K562 (cell line): Measurements from ENCODE around the gene SOBP. TPM values are rescaled to one million over a fixed set of nuclear protein-coding genes. Genes with fewer than 3 reads are reported as not detected.

Experiments
- ATAC-seq: fragments of 200-7000 bp; cut with Tn5 transposase; 3 replicates; pipeline ENCODE4 v1.9.1; 2020; ENCODE audit warnings: moderate library complexity
- BruUV-seq: library from RNA; stranded (reverse); fragments of 400-500 nt; replicated peaks from 2 replicates; lab custom pipeline; 2021; lab: Mats Ljungman, UMichigan
- CTCF ChIA-PET: fragments of 300-600 bp; formaldehyde crosslinking; extraction: SDS; loops from one replicate; lab custom pipeline; 2021; ENCODE audit warnings: low intra/inter-chr PET ratio; lab: Yijun Ruan, JAX
- POLR2A ChIA-PET: fragments of 300-600, 350-650 bp; sonication (Branson Sonifier 250); formaldehyde crosslinking; extraction: SDS; loops from one replicate; lab custom pipeline; 2021; ENCODE audit warnings: antibody characterized with exemption, inconsistent platforms; lab: Yijun Ruan, JAX
- DNase-seq, 4 experiments: peaks; one replicate each; pipeline versions ENCODE4 v3.0.0 to v3.0.0-alpha.2; 2011 to 2018; ENCODE audit warnings: low spot score in 3 of 4, mixed read lengths in 3 of 4; ENCODE audit errors: extremely low read depth in 1 of 4
- FAIRE-seq: peaks from 2 replicates; lab custom pipeline; 2011; peaks lifted over from hg19 to GRCh38; lab: Jason Lieb, UNC
- H2AFZ ChIP-seq: 2 replicates; pipeline ENCODE4 v1.6.0; 2011; ENCODE audit warnings: low read depth, low read length, control low read depth, inconsistent platforms
- H3K27ac ChIP-seq: fragments of 200-600 bp; 3 replicates; pipeline ENCODE4 v1.8.0; 2011; ENCODE audit warnings: low read depth, mild to moderate bottlenecking, control low read depth, inconsistent platforms, low read length, moderate library complexity, mixed read lengths; ENCODE audit errors: extremely low read depth
- H3K27me3 ChIP-seq, 2 experiments: fragments of 300-600 bp in 1 of 2; 2 replicates in 1 of 2; 3 replicates in 1 of 2; pipeline versions ENCODE4 v1.6.0 to v1.8.0; 2011; ENCODE audit warnings: inconsistent platforms in 2 of 2, low read length in 2 of 2, mild to moderate bottlenecking in 1 of 2, mixed read lengths in 1 of 2, moderate library complexity in 1 of 2; ENCODE audit not compliant: control insufficient read depth in 2 of 2, insufficient read depth in 2 of 2
- H3K36me3 ChIP-seq: fragments of 300-600 bp; 3 replicates; pipeline ENCODE4 v1.8.0; 2011; ENCODE audit warnings: mild to moderate bottlenecking, low read length, inconsistent platforms; ENCODE audit not compliant: control insufficient read depth, insufficient read depth
- H3K4me1 ChIP-seq, 2 experiments: fragments of 200-600 bp in 1 of 2; replicated peaks in 1 of 2; 2 replicates in 1 of 2; 3 replicates in 1 of 2; pipeline versions ENCODE4 v1.5.1 to v1.8.0; 2011; ENCODE audit warnings: inconsistent platforms in 2 of 2, low read length in 2 of 2, mild to moderate bottlenecking in 1 of 2, mixed read lengths in 1 of 2, moderate library complexity in 1 of 2; ENCODE audit not compliant: control insufficient read depth in 2 of 2, insufficient read depth in 2 of 2
- H3K4me2 ChIP-seq: 2 replicates; pipeline ENCODE4 v1.6.1; 2011; ENCODE audit warnings: low read length, control low read depth, inconsistent platforms, mixed read lengths; ENCODE audit not compliant: insufficient read depth
- H3K4me3 ChIP-seq: fragments of 200-600 bp; sonication (generic), shearing (Covaris generic); 2 replicates; pipeline ENCODE4 v1.5.1; 2016; ENCODE audit warnings: control low read depth, inconsistent platforms
- H3K79me2 ChIP-seq: fragments of 200-600 bp; 3 replicates; pipeline ENCODE4 v1.8.0; 2011; ENCODE audit warnings: low read length, inconsistent platforms; ENCODE audit not compliant: control insufficient read depth, insufficient read depth
- H3K9ac ChIP-seq, 2 experiments: 2 replicates each; pipeline versions ENCODE4 v1.6.0 to v1.6.1; 2011; ENCODE audit warnings: low read depth in 2 of 2, low read length in 2 of 2, control low read depth in 1 of 2, inconsistent platforms in 1 of 2, mild to moderate bottlenecking in 1 of 2, mixed read lengths in 1 of 2; ENCODE audit not compliant: insufficient read depth in 1 of 2
- H3K9me1 ChIP-seq: one replicate; pipeline ENCODE4 v1.6.0; 2011; ENCODE audit warnings: inconsistent platforms, mild to moderate bottlenecking, low read length, moderate library complexity; ENCODE audit not compliant: control insufficient read depth, insufficient read depth
- H3K9me3 ChIP-seq: replicated peaks from 2 replicates; pipeline ENCODE4 v1.5.1; 2011; ENCODE audit warnings: low read depth, low read length, inconsistent platforms; ENCODE audit not compliant: control insufficient read depth, insufficient read depth
- H4K20me1 ChIP-seq: replicated peaks from 2 replicates; pipeline ENCODE4 v1.6.1; 2011; ENCODE audit warnings: low read length, inconsistent platforms, mixed read lengths; ENCODE audit not compliant: control insufficient read depth, insufficient read depth
- HINFP ChIP-seq: fragments of 450-650 bp; conservative IDR thresholded peaks from 2 replicates; pipeline ENCODE4 v1.6.1; 2016; ENCODE audit warnings: missing genetic modification characterization, low read depth, mild to moderate bottlenecking, control low read depth, missing compliant biosample characterization
- NFIX ChIP-seq: fragments of 250-450 bp; sonication (Bioruptor Pico); IDR thresholded peaks from 2 replicates; pipeline ENCODE4 v1.4.0; 2020; ENCODE audit warnings: low read depth, mild to moderate bottlenecking, moderate library complexity
- NR4A1 ChIP-seq, 2 experiments: fragments of 250-450 bp in 1 of 2; fragments of 450-650 bp in 1 of 2; sonication (Bioruptor Pico) in 1 of 2; IDR thresholded peaks; 2 replicates each; pipeline versions ENCODE4 v1.4.0 to v1.6.1; 2016 to 2020; ENCODE audit warnings: mild to moderate bottlenecking in 2 of 2, missing compliant biosample characterization in 1 of 2, missing genetic modification characterization in 1 of 2, moderate library complexity in 1 of 2
- SMAD1 ChIP-seq: fragments of 150-350 bp; IDR thresholded peaks from 2 replicates; pipeline ENCODE4 v1.6.1; 2014; ENCODE audit warnings: low read length, low read depth; ENCODE audit not compliant: partially characterized antibody
- SMAD4 ChIP-seq: fragments of 250-450 bp; sonication (Bioruptor Pico); conservative IDR thresholded peaks from 2 replicates; pipeline ENCODE4 v1.8.0; 2021; ENCODE audit warnings: inconsistent platforms, mild to moderate bottlenecking, moderate library complexity
- SUPT5H ChIP-seq: fragments of 450-650 bp; IDR thresholded peaks from 2 replicates; pipeline ENCODE4 v1.6.1; 2016
- U2AF2 ChIP-seq: fragments of 200-400 bp; formaldehyde crosslinking; optimal IDR thresholded peaks from 2 replicates; pipeline ENCODE3; 2017; ENCODE audit warnings: low read depth, mild to moderate bottlenecking, low read length
- ZBTB2 ChIP-seq: fragments of 450-650 bp; IDR thresholded peaks from 2 replicates; pipeline ENCODE4 v1.6.1; 2016; ENCODE audit warnings: antibody characterized with exemption
- ZC3H4 ChIP-seq: sonication (generic); formaldehyde crosslinking; IDR thresholded peaks from 2 replicates; pipeline ENCODE4 v1.9.0; 2021; ENCODE audit warnings: missing genetic modification reagents, borderline replicate concordance
- WGBS: fragments of 100-300 bp; shearing (Covaris generic); methylation state at CpG from one replicate; pipeline ENCODE4 v1.1.6; 2016; ENCODE audit warnings: low coverage, mixed read lengths; ENCODE audit not compliant: insufficient coverage; ENCODE audit errors: missing lambda C conversion rate; 5-methylcytosine and 5-hydroxymethylcytosine counted together
- in situ Hi-C: fragments of 300-500 bp; cut with MboI; formaldehyde crosslinking; loops from 4 replicates; pipeline ENCODE4 v1.15.0; 2018; ENCODE audit warnings: inconsistent platforms, mixed read lengths
- intact Hi-C: fragments of 100-400 bp; cut with micrococcal nuclease; formaldehyde crosslinking; loops from 2 replicates; pipeline ENCODE4 v1.14.2; 2022
- polyA plus RNA-seq, 8 experiments: library from polyadenylated mRNA; depleted of rRNA in 4 of 8; stranded (reverse) in 5 of 8; unstranded in 3 of 8; fragments of >200 nt; fragmentation: Nextera tagmentation in 2 of 8; fragmentation: Illumina TruSeq in 1 of 8; extraction: Ambion mirVana in 2 of 8; extraction: Trizol in 1 of 8; gene quantifications; 2 replicates each; pipeline versions ENCODE4 v1.2.1 to v1.2.3, GENCODE V29; 2011 to 2014; ENCODE audit warnings: inconsistent platforms in 1 of 8, missing spikeins in 1 of 8
- total RNA-seq, 7 experiments: library from RNA; depleted of rRNA in 6 of 7; stranded (reverse); fragments of >200 nt in 6 of 7; fragmentation: Illumina TruSeq in 2 of 7; extraction: Trizol in 2 of 7; gene quantifications; 2 replicates each; pipeline versions ENCODE4 v1.2.1 to v1.2.3, GENCODE V29; 2011 to 2021; ENCODE audit warnings: low replicate concordance in 1 of 7

Gene SOBP
- total and polyA plus RNA-seq, 9 of the 15 experiments (the other 6 are each of a cell fraction or from before 2014, with no cell fraction given): 0.16 TPM; not detected in 8

DNA sequence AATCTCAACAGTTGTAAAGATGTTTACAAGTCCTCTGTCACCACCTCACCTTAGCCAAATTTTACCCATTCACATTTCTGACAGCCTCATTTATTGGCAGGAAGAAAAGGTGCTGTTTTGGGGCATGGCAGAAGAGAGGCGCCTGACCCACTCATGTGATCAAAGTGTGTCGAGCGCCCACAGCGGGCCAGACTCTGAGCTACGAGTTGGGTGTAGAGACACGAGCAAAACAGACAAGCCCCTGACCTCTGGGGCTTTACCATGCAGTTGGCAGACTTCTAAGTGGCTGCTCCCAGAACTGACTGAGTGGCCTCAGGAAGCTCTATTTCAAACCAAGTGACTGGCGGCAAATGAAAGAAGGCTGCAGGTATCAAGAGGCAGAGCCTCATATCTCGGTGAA lies 167.0 kb downstream of the SOBP start:
- H3K27me3 ChIP-seq: peaks cover 39 to 42% of the 10 kb centered on the region in 2 experiments
- no TSS peak for BruUV-seq
- under 1% methylated on average over 8 of the region's 8 CpGs for WGBS
- intact Hi-C loops: loop anchor here (10.0 kb wide), 1 partner anchor 472 kb away; no protein-coding TSS in a partner anchor
- H3K4me1 ChIP-seq: peaks cover 0 to 6% of the 10 kb centered on the region in 2 experiments; a peak in 2 of 5 replicates
- H3K9ac ChIP-seq: no peak overlapping the region
- no peak overlapping the region for H3K4me3 ChIP-seq
- ChIA-PET CTCF (no interaction called here), POLR2A (interaction anchor here (0.8 to 1.0 kb wide), 2 partner anchors 9 to 11 kb away, joined by 3 to 4 read pairs; no protein-coding TSS in a partner anchor)
- H3K27ac ChIP-seq: no peak overlapping the region
- in situ Hi-C loops: no loop called here
- H3K9me3 ChIP-seq: no peaks in the 10 kb centered on the region
- no peak overlapping the region for H2AFZ ChIP-seq
- H3K79me2 ChIP-seq: no peaks in the 10 kb centered on the region
- no peaks in the 10 kb centered on the region; the same call in 1 of the 2 replicates for H4K20me1 ChIP-seq
- H3K36me3 ChIP-seq: no peaks in the 10 kb centered on the region
- DNase-seq (no peak), ATAC-seq (no peak), FAIRE-seq (no peak)
- no peak for TF ChIP-seq SUPT5H
- no peak for TF ChIP-seq SMAD4
- no peak for TF ChIP-seq NFIX (CRISPR knock-in tag)
- no peak for TF ChIP-seq HINFP
- TF ChIP-seq ZC3H4 (CRISPR knock-in tag): no peak
- no peak for TF ChIP-seq NR4A1 (CRISPR knock-in tag; IDR thresholded peaks at IDR 0.05)
- no peak for TF ChIP-seq NR4A1 (tag; IDR thresholded peaks at IDR 0.05)
- TF ChIP-seq SMAD1: no peak
- no peak for TF ChIP-seq U2AF2
- no peak for TF ChIP-seq ZBTB2
- no peak overlapping the region for H3K4me2 ChIP-seq
- no peaks in the 10 kb centered on the region for H3K9me1 ChIP-seq
